Measurements from ENCODE around the gene CASR. TPM values are rescaled to one million over a fixed set of nuclear protein-coding genes. Genes with fewer than 3 reads are reported as not detected.
"Not testable (repeated sequence)": the region's sequence is repeated elsewhere in the genome, so short reads cannot be mapped to it uniquely, and the experiment has no call there.

The CASR gene
- total RNA-seq (under 1 TPM in 1 of 9 donors, not detected in 8; 0.02 TPM), polyA plus RNA-seq (not detected)
- long read RNA-seq, donor 1, result 0 reads
- long read RNA-seq, donor 2, result 0 reads
- long read RNA-seq, donor 3, result 0 reads

DNA sequence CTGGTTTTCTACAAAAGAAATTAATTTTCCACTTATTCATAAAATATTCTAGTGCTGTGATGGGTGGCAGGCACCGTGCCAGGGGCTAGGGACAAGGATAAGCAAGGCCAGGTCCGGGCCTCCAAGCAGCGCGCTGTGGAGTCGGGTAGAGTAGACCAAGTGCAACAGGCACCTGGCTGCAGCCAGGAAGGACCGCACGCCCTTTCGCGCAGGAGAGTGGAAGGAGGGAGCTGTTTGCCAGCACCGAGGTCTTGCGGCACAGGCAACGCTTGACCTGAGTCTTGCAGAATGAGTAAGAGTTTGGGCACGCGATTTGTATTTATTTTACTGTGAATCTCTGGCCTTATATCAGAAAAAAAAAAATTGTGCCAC is at the start of gene CASR:
Gene CASR (plus strand): TSS at position 148 of the 372 bp plus-strand sequence. CDS start 70,522 bp downstream, outside the sequence.
- Histone ChIP-seq H3K27me3 (peaks cover 13 to 56% (median 36%) of the 10 kb centered on the region in 9 donors), H3K4me1 (peaks cover 0 to 14% (median 0%) of the 10 kb centered on the region in 12 donors), H3K27ac (no peak within 1 kb of the TSS), H3K9me3 (peaks cover 0 to 5% (median 0%) of the 10 kb centered on the region in 12 donors), H3K4me3 (peak within 1 kb of the TSS in 7 of 12 donors; percentile 3 to 44 (median 15)), H3K36me3 (no peaks in the 10 kb centered on the region)
- ATAC-seq (no peak), DNase-seq (no peak)
- no peak for TF ChIP-seq CTCF (IDR thresholded peaks at IDR 0.05)
- no peak for TF ChIP-seq POLR2A (IDR thresholded peaks at IDR 0.05)
- WGBS, 4 donors, result 8 to 13% (median 10%) methylated on average over 14 of the region's 14 CpGs
- intact Hi-C loops (cut with DNase I), result no loop called here

DNA sequence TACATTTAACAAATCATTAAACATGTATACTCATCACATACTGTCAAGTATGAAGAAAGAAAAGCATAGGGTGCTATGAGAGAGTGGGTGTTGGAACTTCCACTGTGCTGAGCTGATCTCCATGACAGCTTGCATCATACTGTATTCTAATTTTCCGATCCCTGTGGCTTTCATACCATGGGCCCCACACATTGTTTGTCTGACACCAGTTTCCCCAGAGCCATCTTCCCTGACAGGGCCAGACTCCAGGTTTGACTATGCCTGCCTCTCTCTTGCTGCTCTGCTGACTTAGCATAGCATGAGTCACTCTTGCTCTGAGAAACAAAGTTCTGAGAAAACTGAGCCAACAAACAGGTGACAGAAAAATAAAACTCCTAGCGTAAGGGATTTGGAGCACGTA is 37.0 kb upstream of the CASR start:
- TF ChIP-seq CTCF (IDR thresholded peaks at IDR 0.05) (no peak), POLR2A (IDR thresholded peaks at IDR 0.05) (no peak)
- no peaks in the 10 kb centered on the region for H3K4me1 ChIP-seq
- no peaks in the 10 kb centered on the region for H3K36me3 ChIP-seq
- H3K9me3 ChIP-seq, result peaks cover 0 to 12% (median 0%) of the 10 kb centered on the region in 12 donors
- no peak for DNase-seq
- no peaks in the 10 kb centered on the region for H3K27me3 ChIP-seq
- WGBS, 4 donors, result 88 to 92% (median 91%) methylated on average over 3 of the region's 3 CpGs
- no peak overlapping the region for H3K4me3 ChIP-seq
- ATAC-seq, result no peak
- intact Hi-C loops (cut with DNase I), result no loop called here
- no peak overlapping the region for H3K27ac ChIP-seq

- H3K27me3 ChIP-seq, result no peaks in the 10 kb centered on the region
- TF ChIP-seq CTCF (IDR thresholded peaks at IDR 0.05), result no peak
- TF ChIP-seq POLR2A (IDR thresholded peaks at IDR 0.05), result no peak
- H3K4me3 ChIP-seq, result no peak overlapping the region
- intact Hi-C loops (cut with DNase I), result no loop called here
- no peaks in the 10 kb centered on the region for H3K4me1 ChIP-seq
- H3K27ac ChIP-seq, result no peak overlapping the region
- 69 to 80% (median 71%) methylated on average over 2 of the region's 2 CpGs for WGBS, 4 donors
- H3K9me3 ChIP-seq, result peaks cover 0 to 6% (median 0%) of the 10 kb centered on the region in 12 donors
- DNase-seq (no peak), ATAC-seq (no peak)
- no peaks in the 10 kb centered on the region for H3K36me3 ChIP-seq
Measured at GRCh38 chr3:122148941-122149627, 34.4 kb upstream of the CASR start.

GRCh38 chr3:122151480-122151879 is 32.0 kb upstream of the CASR start:
- H3K4me3 ChIP-seq, result no peak overlapping the region
- H3K36me3 ChIP-seq, result no peaks in the 10 kb centered on the region
- no peaks in the 10 kb centered on the region for H3K4me1 ChIP-seq
- ATAC-seq, result no peak
- no peak for TF ChIP-seq CTCF (IDR thresholded peaks at IDR 0.05)
- TF ChIP-seq POLR2A (IDR thresholded peaks at IDR 0.05), result no peak
- no peaks in the 10 kb centered on the region for H3K27me3 ChIP-seq
- peaks cover 0 to 28% (median 21%) of the 10 kb centered on the region in 12 donors for H3K9me3 ChIP-seq
- H3K27ac ChIP-seq, result no peak overlapping the region
- 56 to 64% (median 60%) methylated on average over 2 of the region's 2 CpGs for WGBS, 4 donors
- DNase-seq, result no peak
- intact Hi-C loops (cut with DNase I), result no loop called here

DNA sequence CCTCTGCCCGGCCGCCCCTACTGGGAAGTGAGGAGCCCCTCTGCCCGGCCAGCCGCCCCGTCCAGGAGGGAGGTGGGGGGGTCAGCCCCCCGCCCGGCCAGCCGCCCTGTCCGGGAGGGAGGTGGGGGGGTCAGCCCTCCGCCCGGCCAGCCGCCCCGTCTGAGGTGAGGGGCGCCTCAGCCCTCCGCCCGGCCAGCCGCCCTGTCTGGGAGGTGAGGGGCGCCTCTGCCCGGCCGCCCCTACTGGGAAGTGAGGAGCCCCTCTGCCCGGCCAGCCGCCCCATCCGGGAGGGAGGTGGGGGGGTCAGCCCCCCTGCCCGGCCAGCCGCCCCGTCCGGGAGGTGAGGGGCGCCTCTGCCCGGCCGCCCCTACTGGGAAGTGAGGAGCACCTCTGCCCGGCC is 18.5 kb upstream of the CASR start:
- H3K4me3 ChIP-seq; DNase-seq; ATAC-seq; intact Hi-C loops (cut with DNase I); H3K36me3 ChIP-seq; H3K4me1 ChIP-seq; H3K27me3 ChIP-seq; H3K27ac ChIP-seq: not testable (repeated sequence)
- H3K9me3 ChIP-seq, result peaks cover 0 to 19% (median 0%) of the 10 kb centered on the region in 12 donors
- WGBS, 4 donors, result 80 to 92% (median 89%) methylated on average over 1 to 23 of the region's 31 CpGs; no CpG with 5 or more reads in 1 of the 4 donors

Measured in heart left ventricle (tissue), 16 donors.